HEK293 (cell line): ENCODE data around the gene ZNHIT1.

Source experiments
- CTCF ChIA-PET: fragments of 350-600 bp; formaldehyde crosslinking; extraction: SDS; loops from one replicate; lab custom pipeline; 2021; ENCODE audit warnings: antibody characterized with exemption; lab: Yijun Ruan, JAX
- POLR2A ChIA-PET: fragments of 300-600 bp; formaldehyde crosslinking; extraction: SDS; loops from one replicate; lab custom pipeline; 2020; ENCODE audit warnings: antibody characterized with exemption, inconsistent platforms; lab: Yijun Ruan, JAX
- H3K27ac ChIP-seq: fragments of 200-500 bp; sonication (Bioruptor generic); 2 replicates; pipeline ENCODE4 v1.5.1; 2014; ENCODE audit warnings: low read depth, low read length, control low read depth, inconsistent platforms; ENCODE audit errors: extremely low read depth
- H3K36me3 ChIP-seq, 2 experiments: fragments of 200-500 bp in 1 of 2; sonication (Bioruptor generic) in 1 of 2; 1 replicate in 1 of 2; 2 replicates in 1 of 2; pipeline ENCODE4 v1.5.1; 2014 to 2017; ENCODE audit warnings: inconsistent platforms in 2 of 2, low read length in 2 of 2; ENCODE audit not compliant: control insufficient read depth in 2 of 2, insufficient read depth in 1 of 2
- H3K4me1 ChIP-seq: fragments of 200-500 bp; sonication (Bioruptor generic); 2 replicates; pipeline ENCODE4 v1.5.1; 2014; ENCODE audit warnings: mild to moderate bottlenecking, low read length, inconsistent platforms; ENCODE audit not compliant: control insufficient read depth, insufficient read depth
- H3K4me3 ChIP-seq: 2 replicates; pipeline ENCODE4 v1.5.1; 2011; ENCODE audit warnings: low read depth, mild to moderate bottlenecking, control low read depth, low read length, moderate library complexity
- H3K9me3 ChIP-seq: fragments of 200-500 bp; sonication (Bioruptor generic); 2 replicates; pipeline ENCODE4 v1.5.1; 2014; ENCODE audit warnings: low read depth, low read length, inconsistent platforms; ENCODE audit not compliant: control insufficient read depth, insufficient read depth
- GLI2 ChIP-seq: fragments of 450-650 bp; formaldehyde crosslinking; IDR thresholded peaks from 2 replicates; pipeline ENCODE4; 2017; ENCODE audit warnings: missing biosample characterization, missing genetic modification characterization, low read depth, borderline replicate concordance
- KLF10 ChIP-seq: fragments of 450-650 bp; IDR thresholded peaks from 2 replicates; pipeline ENCODE4 v1.5.1; 2018; ENCODE audit warnings: missing biosample characterization, mild to moderate bottlenecking, missing genetic modification characterization
- ZNF10 ChIP-seq: fragments of 450-650 bp; formaldehyde crosslinking; IDR thresholded peaks from 2 replicates; pipeline ENCODE4 v1.5.1; 2017; ENCODE audit warnings: missing biosample characterization, missing genetic modification characterization
- ZNF155 ChIP-seq: fragments of 450-650 bp; formaldehyde crosslinking; IDR thresholded peaks from 2 replicates; pipeline ENCODE4 v1.5.1; 2016; ENCODE audit warnings: missing biosample characterization, missing genetic modification characterization
- ZNF157 ChIP-seq: fragments of 450-650 bp; formaldehyde crosslinking; IDR thresholded peaks from 2 replicates; pipeline ENCODE4 v1.5.1; 2016; ENCODE audit warnings: missing biosample characterization, missing genetic modification characterization
- ZNF184 ChIP-seq: fragments of 450-650 bp; IDR thresholded peaks from 2 replicates; pipeline ENCODE4 v1.5.1; 2018; ENCODE audit warnings: missing biosample characterization, mild to moderate bottlenecking, missing genetic modification characterization
- ZNF19 ChIP-seq: fragments of 450-650 bp; formaldehyde crosslinking; IDR thresholded peaks from 2 replicates; pipeline ENCODE4; 2016; ENCODE audit warnings: missing biosample characterization, missing genetic modification characterization, low read depth
- ZNF223 ChIP-seq: fragments of 450-650 bp; formaldehyde crosslinking; IDR thresholded peaks from 2 replicates; pipeline ENCODE4 v1.5.1; 2016; ENCODE audit warnings: missing biosample characterization, missing genetic modification characterization
- ZNF48 ChIP-seq: fragments of 450-650 bp; formaldehyde crosslinking; IDR thresholded peaks from 2 replicates; pipeline ENCODE4 v1.5.1; 2016; ENCODE audit warnings: missing biosample characterization, missing genetic modification characterization
- ZNF513 ChIP-seq: fragments of 450-650 bp; IDR thresholded peaks from 2 replicates; pipeline ENCODE4 v1.5.1; 2018; ENCODE audit warnings: missing biosample characterization, missing genetic modification characterization
- ZNF596 ChIP-seq: fragments of 450-650 bp; IDR thresholded peaks from 2 replicates; pipeline ENCODE4 v1.5.0; 2018; ENCODE audit warnings: missing biosample characterization, mild to moderate bottlenecking, missing genetic modification characterization, moderate library complexity
- ZNF624 ChIP-seq: fragments of 450-650 bp; formaldehyde crosslinking; IDR thresholded peaks from 2 replicates; pipeline ENCODE4 v1.5.1; 2017; ENCODE audit warnings: missing biosample characterization, missing genetic modification characterization
- ZNF664 ChIP-seq: fragments of 450-650 bp; formaldehyde crosslinking; IDR thresholded peaks from 2 replicates; pipeline ENCODE4 v1.5.1; 2016; ENCODE audit warnings: missing biosample characterization, missing genetic modification characterization
- ZNF670 ChIP-seq: fragments of 450-650 bp; formaldehyde crosslinking; IDR thresholded peaks from 2 replicates; pipeline ENCODE4 v1.5.1; 2016; ENCODE audit warnings: missing biosample characterization, missing genetic modification characterization, low read depth
- ZNF747 ChIP-seq: fragments of 450-650 bp; formaldehyde crosslinking; IDR thresholded peaks from 2 replicates; pipeline ENCODE4 v1.5.1; 2016; ENCODE audit warnings: missing biosample characterization, missing genetic modification characterization
- ZNF791 ChIP-seq: fragments of 450-650 bp; formaldehyde crosslinking; IDR thresholded peaks from 2 replicates; pipeline ENCODE4 v1.5.1; 2016; ENCODE audit warnings: missing biosample characterization, missing genetic modification characterization
- TF ChIP-seq, protein P1 (sequence below): fragments of 450-650 bp; formaldehyde crosslinking; IDR thresholded peaks from 2 replicates; pipeline ENCODE4 v1.5.1; 2016; ENCODE audit warnings: missing biosample characterization, missing genetic modification characterization
- TF ChIP-seq, protein P2 (sequence below): fragments of 450-650 bp; formaldehyde crosslinking; IDR thresholded peaks from 2 replicates; pipeline ENCODE4 v1.5.1; 2016; ENCODE audit warnings: missing biosample characterization, missing genetic modification characterization
- TF ChIP-seq, protein P3 (sequence below): fragments of 450-650 bp; formaldehyde crosslinking; IDR thresholded peaks from 2 replicates; pipeline ENCODE4 v1.5.1; 2016; ENCODE audit warnings: missing biosample characterization, missing genetic modification characterization

Gene ZNHIT1

GRCh38 chr7:101225650-101226049, 7.7 kb downstream of the ZNHIT1 start:
- Histone ChIP-seq H3K4me3 (no peak overlapping the region), H3K27ac (no peak overlapping the region), H3K9me3 (no peaks in the 10 kb centered on the region), H3K4me1 (no peaks in the 10 kb centered on the region), H3K36me3 (peaks cover 3 to 24% of the 10 kb centered on the region in 2 experiments; a peak in 2 of 3 replicates)
- ChIA-PET POLR2A (no interaction called here), CTCF (interaction anchor here (1.5 kb wide), 1 partner anchor 34 kb away, joined by 5 read pairs; no protein-coding TSS in a partner anchor)
- TF ChIP-seq, protein P1, sequence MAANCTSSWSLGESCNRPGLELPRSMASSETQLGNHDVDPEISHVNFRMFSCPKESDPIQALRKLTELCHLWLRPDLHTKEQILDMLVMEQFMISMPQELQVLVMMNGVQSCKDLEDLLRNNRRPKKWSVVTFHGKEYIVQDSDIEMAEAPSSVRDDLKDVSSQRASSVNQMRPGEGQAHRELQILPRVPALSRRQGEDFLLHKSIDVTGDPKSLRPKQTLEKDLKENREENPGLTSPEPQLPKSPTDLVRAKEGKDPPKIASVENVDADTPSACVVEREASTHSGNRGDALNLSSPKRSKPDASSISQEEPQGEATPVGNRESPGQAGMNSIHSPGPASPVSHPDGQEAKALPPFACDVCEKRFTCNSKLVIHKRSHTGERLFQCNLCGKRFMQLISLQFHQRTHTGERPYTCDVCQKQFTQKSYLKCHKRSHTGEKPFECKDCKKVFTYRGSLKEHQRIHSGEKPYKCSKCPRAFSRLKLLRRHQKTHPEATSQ (tag by site-specific recombination) = no peak
- TF ChIP-seq GLI2 (tag by site-specific recombination) (no peak), ZNF48 (tag by site-specific recombination) (no peak), ZNF747 (no peak), ZNF223 (tag by site-specific recombination) (no peak)

DNA sequence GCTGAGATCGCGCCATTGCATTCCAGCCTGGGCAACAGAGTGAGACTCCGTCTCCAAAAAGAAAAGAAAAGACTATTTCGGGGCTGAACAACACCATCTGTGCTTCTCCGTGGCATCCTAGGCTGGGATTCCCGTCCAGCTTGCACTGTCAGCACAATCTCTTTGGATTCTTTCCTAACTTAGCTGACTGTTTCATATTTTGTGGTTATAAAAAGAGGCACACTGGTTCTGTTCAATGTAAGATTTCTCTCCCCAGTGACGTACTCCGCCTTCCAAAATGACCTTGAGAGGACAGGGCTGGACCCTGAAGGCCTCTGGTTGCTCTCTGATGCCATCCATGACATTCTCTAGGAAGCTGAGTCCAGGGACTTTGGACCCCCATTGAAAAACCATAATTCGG, 8.8 kb downstream of the ZNHIT1 start:
- H3K4me1 ChIP-seq = no peaks in the 10 kb centered on the region
- H3K9me3 ChIP-seq = no peaks in the 10 kb centered on the region
- H3K4me3 ChIP-seq = no peak overlapping the region
- ChIA-PET POLR2A (interaction anchor here (1.0 kb wide), 1 partner anchor 9 kb away, joined by 3 read pairs; the partner anchor contains the start of gene ZNHIT1), CTCF (interaction anchor here (0.7 kb wide), 1 partner anchor 20 kb away, joined by 3 read pairs; no protein-coding TSS in a partner anchor)
- H3K36me3 ChIP-seq = peaks cover 3 to 24% of the 10 kb centered on the region in 2 experiments; a peak in 2 of 3 replicates
- TF ChIP-seq ZNF596 (tag by site-specific recombination) (no peak), ZNF155 (tag by site-specific recombination) (no peak), KLF10 (tag by site-specific recombination) (no peak), ZNF513 (tag by site-specific recombination) (no peak), ZNF184 (tag by site-specific recombination) (no peak), ZNF157 (tag by site-specific recombination) (no peak), ZNF791 (no peak), ZNF670 (tag by site-specific recombination) (no peak), ZNF10 (tag by site-specific recombination) (no peak), ZNF19 (tag by site-specific recombination) (no peak), ZNF664 (no peak), ZNF624 (no peak)
- TF ChIP-seq, protein P2, sequence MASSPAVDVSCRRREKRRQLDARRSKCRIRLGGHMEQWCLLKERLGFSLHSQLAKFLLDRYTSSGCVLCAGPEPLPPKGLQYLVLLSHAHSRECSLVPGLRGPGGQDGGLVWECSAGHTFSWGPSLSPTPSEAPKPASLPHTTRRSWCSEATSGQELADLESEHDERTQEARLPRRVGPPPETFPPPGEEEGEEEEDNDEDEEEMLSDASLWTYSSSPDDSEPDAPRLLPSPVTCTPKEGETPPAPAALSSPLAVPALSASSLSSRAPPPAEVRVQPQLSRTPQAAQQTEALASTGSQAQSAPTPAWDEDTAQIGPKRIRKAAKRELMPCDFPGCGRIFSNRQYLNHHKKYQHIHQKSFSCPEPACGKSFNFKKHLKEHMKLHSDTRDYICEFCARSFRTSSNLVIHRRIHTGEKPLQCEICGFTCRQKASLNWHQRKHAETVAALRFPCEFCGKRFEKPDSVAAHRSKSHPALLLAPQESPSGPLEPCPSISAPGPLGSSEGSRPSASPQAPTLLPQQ (tag by site-specific recombination) = no peak
- TF ChIP-seq, protein P3, sequence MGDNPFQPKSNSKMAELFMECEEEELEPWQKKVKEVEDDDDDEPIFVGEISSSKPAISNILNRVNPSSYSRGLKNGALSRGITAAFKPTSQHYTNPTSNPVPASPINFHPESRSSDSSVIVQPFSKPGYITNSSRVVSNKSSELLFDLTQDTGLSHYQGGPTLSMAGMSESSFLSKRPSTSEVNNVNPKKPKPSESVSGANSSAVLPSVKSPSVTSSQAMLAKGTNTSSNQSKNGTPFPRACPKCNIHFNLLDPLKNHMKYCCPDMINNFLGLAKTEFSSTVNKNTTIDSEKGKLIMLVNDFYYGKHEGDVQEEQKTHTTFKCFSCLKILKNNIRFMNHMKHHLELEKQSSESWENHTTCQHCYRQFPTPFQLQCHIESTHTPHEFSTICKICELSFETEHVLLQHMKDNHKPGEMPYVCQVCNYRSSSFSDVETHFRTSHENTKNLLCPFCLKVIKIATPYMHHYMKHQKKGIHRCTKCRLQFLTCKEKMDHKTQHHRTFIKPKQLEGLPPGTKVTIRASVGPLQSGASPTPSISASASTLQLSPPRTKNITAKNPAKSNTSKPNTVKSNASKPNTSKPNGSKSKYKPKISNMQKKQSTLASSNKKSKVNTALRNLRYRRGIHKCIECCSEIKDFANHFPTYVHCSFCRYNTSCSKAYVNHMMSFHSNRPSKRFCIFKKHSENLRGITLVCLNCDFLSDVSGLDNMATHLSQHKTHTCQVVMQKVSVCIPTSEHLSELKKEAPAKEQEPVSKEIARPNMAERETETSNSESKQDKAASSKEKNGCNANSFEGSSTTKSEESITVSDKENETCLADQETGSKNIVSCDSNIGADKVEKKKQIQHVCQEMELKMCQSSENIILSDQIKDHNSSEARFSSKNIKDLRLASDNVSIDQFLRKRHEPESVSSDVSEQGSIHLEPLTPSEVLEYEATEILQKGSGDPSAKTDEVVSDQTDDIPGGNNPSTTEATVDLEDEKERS = no peak
- H3K27ac ChIP-seq = no peak overlapping the region
